ENCODE data around the gene SMG6. TPM values are rescaled to one million over a fixed set of nuclear protein-coding genes. Genes with fewer than 3 reads are reported as not detected.
A peak's percentile ranks its signal among the peaks of the same experiment; 100 is the strongest.

SMG6 gene
- total RNA-seq, 6 experiments from 2014 or later, result 7.4 to 10.4 (median 8.9) TPM

DNA sequence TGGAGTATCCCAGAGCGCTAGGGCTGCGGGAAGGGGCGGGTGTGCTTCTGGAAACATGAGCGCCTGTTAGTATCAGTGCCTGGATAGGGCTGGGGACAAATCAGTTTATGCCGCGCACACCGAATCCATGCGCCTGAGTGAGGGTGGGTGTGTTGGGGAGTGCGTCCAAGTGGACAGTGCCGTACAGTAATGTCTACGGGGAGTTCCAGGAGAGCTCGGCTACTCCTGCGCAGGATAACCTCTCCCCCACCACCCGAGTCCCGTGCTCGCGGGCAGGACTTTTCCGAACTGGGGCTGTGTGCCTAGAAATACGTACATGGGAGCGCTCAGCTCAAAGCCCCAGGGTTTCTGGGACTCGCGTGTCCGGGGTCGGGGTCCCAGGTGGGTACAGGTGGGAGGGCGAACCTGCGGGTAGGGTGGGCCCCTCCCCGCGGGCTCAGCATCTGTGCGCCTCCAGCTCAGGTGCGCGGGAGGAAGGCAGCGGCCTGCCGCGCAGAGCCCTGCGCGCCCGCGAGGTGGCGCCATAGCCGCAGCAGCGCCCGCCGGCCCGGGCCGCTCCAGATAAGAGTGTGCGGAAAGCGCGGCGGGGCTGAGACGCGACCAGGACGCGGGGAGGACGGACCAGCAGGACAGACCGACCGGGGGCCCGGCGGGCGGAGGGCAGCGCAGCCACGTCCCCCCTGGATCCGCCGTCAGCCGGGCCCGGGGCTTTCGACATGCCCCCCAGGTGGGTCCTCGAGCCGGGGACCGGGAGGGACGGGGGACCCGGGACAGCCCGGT is 248.9 kb downstream of the SMG6 start, which contains the start of gene HIC1:
Gene HIC1 (plus strand): TSS at position 592 of the 780 bp plus-strand sequence. CDS start 1,588 bp downstream, outside the sequence.
- Histone ChIP-seq H3K9me3 (no peaks in the 10 kb centered on the region), H3K27ac (peak within 1 kb of the TSS; percentile 50 to 89 (median 71)), H3K27me3 (peaks cover 0 to 19% of the 10 kb centered on the region in 2 donors), H3K36me3 (no peaks in the 10 kb centered on the region), H3K4me3 (peak within 1 kb of the TSS; percentile 35 to 59 (median 49)), H3K4me1 (peaks cover 0 to 42% (median 5%) of the 10 kb centered on the region in 4 donors)
- peak; percentile 64 for TF ChIP-seq POLR2A (IDR thresholded peaks at IDR 0.05)
- TF ChIP-seq, protein P1, sequence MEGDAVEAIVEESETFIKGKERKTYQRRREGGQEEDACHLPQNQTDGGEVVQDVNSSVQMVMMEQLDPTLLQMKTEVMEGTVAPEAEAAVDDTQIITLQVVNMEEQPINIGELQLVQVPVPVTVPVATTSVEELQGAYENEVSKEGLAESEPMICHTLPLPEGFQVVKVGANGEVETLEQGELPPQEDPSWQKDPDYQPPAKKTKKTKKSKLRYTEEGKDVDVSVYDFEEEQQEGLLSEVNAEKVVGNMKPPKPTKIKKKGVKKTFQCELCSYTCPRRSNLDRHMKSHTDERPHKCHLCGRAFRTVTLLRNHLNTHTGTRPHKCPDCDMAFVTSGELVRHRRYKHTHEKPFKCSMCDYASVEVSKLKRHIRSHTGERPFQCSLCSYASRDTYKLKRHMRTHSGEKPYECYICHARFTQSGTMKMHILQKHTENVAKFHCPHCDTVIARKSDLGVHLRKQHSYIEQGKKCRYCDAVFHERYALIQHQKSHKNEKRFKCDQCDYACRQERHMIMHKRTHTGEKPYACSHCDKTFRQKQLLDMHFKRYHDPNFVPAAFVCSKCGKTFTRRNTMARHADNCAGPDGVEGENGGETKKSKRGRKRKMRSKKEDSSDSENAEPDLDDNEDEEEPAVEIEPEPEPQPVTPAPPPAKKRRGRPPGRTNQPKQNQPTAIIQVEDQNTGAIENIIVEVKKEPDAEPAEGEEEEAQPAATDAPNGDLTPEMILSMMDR (IDR thresholded peaks at IDR 0.05), result peak; percentile 90 to 97 (median 94)
- intact Hi-C loops (cut with DNase I), result loop anchor here (5.0 to 10.0 kb wide), 2 partner anchors 188 to 190 kb away; no protein-coding TSS in a partner anchor
- peak; percentile 77 to 84 (median 83) for DNase-seq
- ATAC-seq, result peak; percentile 51 to 64 (median 64)
- 0% methylated on average over 11 of the region's 72 CpGs for WGBS (ENCODE audit: insufficient coverage, low coverage, low lambda C conversion rate, missing lambda C conversion rate)

DNA sequence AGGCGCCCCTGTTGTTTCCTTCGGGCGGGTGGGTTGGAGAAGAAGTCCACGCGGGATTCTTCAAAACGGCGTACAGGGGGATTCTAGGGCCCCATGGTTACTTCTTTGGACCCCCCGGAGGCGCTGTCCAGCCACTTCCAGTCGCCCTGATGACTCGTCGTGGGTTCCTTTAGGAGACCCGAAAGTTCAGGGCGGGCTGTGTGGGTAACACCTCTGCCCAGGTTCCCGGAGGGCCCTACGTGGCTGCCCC is 249.4 kb downstream of the SMG6 start:
- ATAC-seq (no peak), DNase-seq (no peak)
- H3K36me3 ChIP-seq, result no peaks in the 10 kb centered on the region
- peak overlapping the region; percentile 14 to 59 (median 29) for H3K4me3 ChIP-seq
- H3K27ac ChIP-seq, result peak overlapping the region in 1 of 3 donors; percentile 89
- intact Hi-C loops (cut with DNase I), result loop anchor here in 1 of 2 donors (10.0 kb wide), 1 partner anchor 191 kb away; no protein-coding TSS in a partner anchor
- no peaks in the 10 kb centered on the region for H3K9me3 ChIP-seq
- TF ChIP-seq, protein P1 (IDR thresholded peaks at IDR 0.05), result no peak
- no peak for TF ChIP-seq POLR2A (IDR thresholded peaks at IDR 0.05)
- no CpG with 5 or more reads among the region's 16 CpGs for WGBS (ENCODE audit: insufficient coverage, low coverage, low lambda C conversion rate, missing lambda C conversion rate)
- H3K27me3 ChIP-seq, result peaks cover 0 to 19% of the 10 kb centered on the region in 2 donors
- H3K4me1 ChIP-seq, result peaks cover 0 to 47% (median 6%) of the 10 kb centered on the region in 4 donors

DNA sequence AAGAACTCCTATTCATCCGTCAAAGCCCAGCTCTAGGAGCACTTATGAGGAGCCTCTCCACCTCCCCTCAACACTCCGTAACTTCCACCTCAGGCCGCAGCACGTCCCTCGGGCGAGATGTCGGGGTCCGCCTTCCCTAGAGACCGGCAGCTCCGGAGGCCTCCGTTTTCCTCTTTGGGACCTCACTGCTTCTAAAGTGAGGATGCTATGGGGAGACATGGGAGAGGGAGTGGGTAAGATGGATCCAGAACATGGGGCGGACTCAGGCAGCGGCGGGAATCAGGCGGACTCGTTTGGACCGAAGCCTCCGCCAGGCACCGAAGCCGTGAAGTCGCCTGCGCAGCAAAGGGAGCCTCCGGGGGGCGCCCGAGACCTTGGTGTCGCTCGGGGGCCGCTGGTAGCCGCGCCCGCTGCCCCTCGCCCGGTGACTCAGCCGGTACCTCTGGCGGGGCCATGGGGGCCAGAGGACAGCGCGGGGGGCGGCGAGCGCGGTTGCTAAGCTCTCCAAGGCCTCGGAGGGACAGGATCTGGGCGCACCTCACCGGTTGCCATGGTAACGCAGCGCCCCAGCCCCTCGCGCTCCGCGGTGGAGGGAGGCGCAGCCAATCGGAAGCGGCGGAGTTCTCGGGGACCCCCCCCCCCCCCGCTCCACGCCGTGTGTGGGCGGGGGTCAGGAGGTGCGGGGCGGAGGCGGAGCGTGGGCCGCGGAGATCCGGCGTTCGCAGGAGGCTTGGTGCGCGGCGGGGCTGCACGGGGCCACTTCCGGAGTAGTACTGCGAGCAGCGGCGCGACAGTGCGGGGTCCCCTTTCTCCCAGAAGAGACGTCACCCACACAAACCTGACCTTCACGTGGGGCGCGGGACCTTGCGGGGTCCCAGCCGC is 250.0 kb downstream of the SMG6 start:
- ATAC-seq, result peak; percentile 4 to 21 (median 9)

More for the DNA sequence above, 250.0 kb downstream of the SMG6 start:
- intact Hi-C loops (cut with DNase I), result loop anchor here in 1 of 2 donors (10.0 kb wide), 1 partner anchor 191 kb away; no protein-coding TSS in a partner anchor
- peak; percentile 66 to 82 (median 76) for DNase-seq
- 9% methylated on average over 14 of the region's 84 CpGs for WGBS (ENCODE audit: insufficient coverage, low coverage, low lambda C conversion rate, missing lambda C conversion rate)
- TF ChIP-seq, protein P1 (IDR thresholded peaks at IDR 0.05), result peak; percentile 38 to 59 (median 49)
- TF ChIP-seq POLR2A (IDR thresholded peaks at IDR 0.05), result peak; percentile 10
- peak overlapping the region in 1 of 3 donors; percentile 89 for H3K27ac ChIP-seq
- H3K36me3 ChIP-seq, result no peaks in the 10 kb centered on the region
- no peaks in the 10 kb centered on the region for H3K9me3 ChIP-seq
- peak overlapping the region; percentile 14 to 43 (median 29) for H3K4me3 ChIP-seq
- H3K27me3 ChIP-seq, result peaks cover 0 to 19% of the 10 kb centered on the region in 2 donors
- peaks cover 0 to 47% (median 7%) of the 10 kb centered on the region in 4 donors for H3K4me1 ChIP-seq
